Osteoblast (primary cell): ENCODE data around the gene LIPG. TPM values are rescaled to one million over a fixed set of nuclear protein-coding genes. Genes with fewer than 3 reads are reported as not detected.

Experiments used
- DNase-seq: peaks from one replicate; pipeline ENCODE4 v3.0.0; 2011; ENCODE audit warnings: low spot score, mixed read lengths; ENCODE audit not compliant: insufficient read length; ENCODE audit errors: missing footprints
- H2AFZ ChIP-seq: 2 replicates; pipeline ENCODE4 v1.6.0; 2011; ENCODE audit warnings: mild to moderate bottlenecking, low read length
- H3K27ac ChIP-seq: 2 replicates; pipeline ENCODE4 v1.5.1; 2011; ENCODE audit warnings: mild to moderate bottlenecking, low read depth, low read length, moderate library complexity
- H3K27me3 ChIP-seq: 2 replicates; pipeline ENCODE4 v1.6.0; 2012; ENCODE audit warnings: mild to moderate bottlenecking, control low read depth, inconsistent platforms, low read length, moderate library complexity; ENCODE audit not compliant: insufficient read depth
- H3K36me3 ChIP-seq: 2 replicates; pipeline ENCODE4 v1.5.1; 2011; ENCODE audit warnings: mild to moderate bottlenecking, low read length, control low read depth, moderate library complexity; ENCODE audit not compliant: insufficient read depth
- H3K4me1 ChIP-seq: 2 replicates; pipeline ENCODE4 v1.5.1; 2011; ENCODE audit warnings: mild to moderate bottlenecking, low read length, control low read depth, moderate library complexity; ENCODE audit not compliant: insufficient read depth
- H3K4me2 ChIP-seq: 2 replicates; pipeline ENCODE4 v1.6.0; 2011; ENCODE audit warnings: mild to moderate bottlenecking, low read length; ENCODE audit not compliant: insufficient read depth
- H3K4me3 ChIP-seq: fragments of 200-600 bp; sonication (generic); 3 replicates; pipeline ENCODE4 v1.5.1; 2012; ENCODE audit warnings: mild to moderate bottlenecking, low read length, inconsistent platforms; ENCODE audit not compliant: insufficient read depth
- H3K79me2 ChIP-seq: 2 replicates; pipeline ENCODE4 v1.6.0; 2012; ENCODE audit warnings: mild to moderate bottlenecking, low read length, control low read depth, inconsistent platforms; ENCODE audit not compliant: insufficient read depth
- H3K9me3 ChIP-seq: 2 replicates; pipeline ENCODE4 v1.5.1; 2011; ENCODE audit warnings: low read depth, low read length, control low read depth
- H4K20me1 ChIP-seq: 2 replicates; pipeline ENCODE4 v1.6.0; 2012; ENCODE audit warnings: mild to moderate bottlenecking, low read length, control low read depth; ENCODE audit not compliant: insufficient read depth
- CTCF ChIP-seq: IDR thresholded peaks from 2 replicates; pipeline ENCODE4 v1.5.1; 2011; ENCODE audit warnings: mild to moderate bottlenecking, low read depth, low read length, moderate library complexity; ENCODE audit errors: extremely low read depth
- total RNA-seq: library from RNA; depleted of rRNA; stranded (reverse); fragments of >200 nt; gene quantifications from 2 replicates; pipeline ENCODE4 v1.2.3, GENCODE V29; 2012

Gene LIPG
- total RNA-seq, 1 donor = 2.2 TPM

- Histone ChIP-seq H3K4me1 (no peaks in the 10 kb centered on the region), H3K27ac (no peak overlapping the region), H3K36me3 (no peaks in the 10 kb centered on the region), H3K4me3 (no peak overlapping the region), H3K9me3 (no peaks in the 10 kb centered on the region), H3K4me2 (no peak overlapping the region), H3K27me3 (peaks cover 9% of the 10 kb centered on the region), H4K20me1 (no peaks in the 10 kb centered on the region), H3K79me2 (no peaks in the 10 kb centered on the region), H2AFZ (no peak overlapping the region)
- DNase-seq = no peak
- no peak for TF ChIP-seq CTCF
Observed at GRCh38 chr18:49548229-49548636, 13.6 kb upstream of the LIPG start.

- Histone ChIP-seq H3K27me3 (peaks cover 9% of the 10 kb centered on the region), H3K9me3 (no peaks in the 10 kb centered on the region), H3K4me1 (no peaks in the 10 kb centered on the region), H3K36me3 (no peaks in the 10 kb centered on the region), H3K27ac (no peak overlapping the region), H3K4me3 (no peak overlapping the region), H4K20me1 (no peaks in the 10 kb centered on the region), H3K4me2 (no peak overlapping the region), H2AFZ (no peak overlapping the region), H3K79me2 (no peaks in the 10 kb centered on the region)
- no peak for TF ChIP-seq CTCF
- no peak for DNase-seq
Observed at GRCh38 chr18:49550621-49551339, 11.1 kb upstream of the LIPG start.

DNA sequence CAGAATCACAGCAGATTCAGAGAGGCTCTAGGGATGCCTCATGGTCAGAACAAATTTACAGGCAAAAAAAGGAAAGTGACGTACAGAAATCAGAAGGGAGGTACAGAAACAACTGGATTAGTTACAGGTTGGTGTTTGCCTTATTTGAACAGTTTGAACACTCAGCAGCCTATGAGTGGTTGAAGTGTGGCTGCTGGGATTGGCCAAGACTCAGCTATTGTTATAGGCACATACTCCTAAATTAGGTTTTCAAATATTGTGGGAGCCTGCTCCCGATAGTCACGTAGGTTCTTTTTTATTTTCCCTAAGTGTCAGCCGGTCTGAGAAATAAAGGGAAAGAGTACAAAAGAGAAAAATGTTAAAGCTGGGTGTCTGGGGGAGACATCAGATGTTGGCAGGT is 8.9 kb upstream of the LIPG start:
- Histone ChIP-seq H3K27me3 (peaks cover 9% of the 10 kb centered on the region), H3K36me3 (no peaks in the 10 kb centered on the region), H3K4me3 (no peak overlapping the region), H3K4me1 (no peaks in the 10 kb centered on the region), H3K4me2 (no peak overlapping the region), H3K27ac (no peak overlapping the region), H2AFZ (no peak overlapping the region), H3K79me2 (no peaks in the 10 kb centered on the region), H3K9me3 (no peaks in the 10 kb centered on the region), H4K20me1 (no peaks in the 10 kb centered on the region)
- TF ChIP-seq CTCF = no peak
- no peak for DNase-seq

DNA sequence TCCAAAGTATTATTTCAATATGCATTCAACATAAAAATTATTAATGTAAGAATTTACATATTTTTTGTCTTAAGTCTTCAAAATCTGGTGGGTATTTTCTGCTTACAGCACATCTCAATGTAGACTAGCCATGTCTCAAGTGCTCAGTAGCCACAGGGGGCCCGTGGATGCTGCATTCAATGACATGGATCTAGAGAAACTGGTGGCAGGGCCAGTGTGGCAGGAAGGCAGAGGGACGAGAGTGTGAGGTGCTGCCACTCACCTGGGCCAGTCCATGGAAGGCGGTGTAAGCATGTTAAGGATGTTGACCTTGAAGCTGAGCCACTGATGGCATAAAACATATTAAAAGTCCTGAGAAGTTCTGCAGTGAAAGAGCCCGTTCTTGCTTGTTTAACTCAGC is 6.2 kb upstream of the LIPG start:
- Histone ChIP-seq H3K36me3 (no peaks in the 10 kb centered on the region), H4K20me1 (no peaks in the 10 kb centered on the region), H3K4me2 (no peak overlapping the region), H2AFZ (no peak overlapping the region), H3K4me1 (no peaks in the 10 kb centered on the region), H3K9me3 (no peaks in the 10 kb centered on the region), H3K4me3 (no peak overlapping the region), H3K27me3 (peaks cover 21% of the 10 kb centered on the region), H3K79me2 (no peaks in the 10 kb centered on the region), H3K27ac (no peak overlapping the region)
- no peak for DNase-seq
- no peak for TF ChIP-seq CTCF
